ENCODE results near the gene OOEP. TPM values are rescaled to one million over a fixed set of nuclear protein-coding genes. Genes with fewer than 3 reads are reported as not detected.

Gene OOEP
- total RNA-seq, 1 experiment from 2014 or later = not detected

GRCh38 chr6:73364549-73364948 is 5.1 kb downstream of the OOEP start:
- no peak for DNase-seq (ENCODE audit: low spot score)

- DNase-seq (ENCODE audit: low spot score) = no peak
Observed at GRCh38 chr6:73364121-73364520, 5.6 kb downstream of the OOEP start.

GRCh38 chr6:73363537-73363875 is 6.2 kb downstream of the OOEP start:
- no peak for DNase-seq (ENCODE audit: low spot score)

- no peak for DNase-seq (ENCODE audit: low spot score)
Observed at GRCh38 chr6:73362869-73363536, 6.7 kb downstream of the OOEP start.

- DNase-seq (ENCODE audit: low spot score) = no peak
Observed at GRCh38 chr6:73362358-73362757, 7.3 kb downstream of the OOEP start, which contains the start of gene KHDC3L. Gene KHDC3L (plus strand): TSS chr6:73362658. CDS start chr6:73362730, 72 bp downstream.

GRCh38 chr6:73353636-73354593 is 15.8 kb downstream of the OOEP start, which contains the start of gene DPPA5:
Gene DPPA5 (minus strand): TSS chr6:73354276. CDS start chr6:73354225, 51 bp downstream.
- DNase-seq (ENCODE audit: low spot score) = no peak

GRCh38 chr6:73349311-73349710 is 20.4 kb downstream of the OOEP start:
- no peak for DNase-seq (ENCODE audit: low spot score)

GRCh38 chr6:73348550-73349204 is 21.0 kb downstream of the OOEP start:
- DNase-seq (ENCODE audit: low spot score) = no peak

GRCh38 chr6:73343164-73343563 is 26.5 kb downstream of the OOEP start:
- DNase-seq (ENCODE audit: low spot score) = no peak

- DNase-seq (ENCODE audit: low spot score) = no peak
Observed at GRCh38 chr6:73342174-73342573, 27.5 kb downstream of the OOEP start.

- no peak for DNase-seq (ENCODE audit: low spot score)
Observed at GRCh38 chr6:73341335-73341734, 28.4 kb downstream of the OOEP start.

- DNase-seq (ENCODE audit: low spot score) = no peak
Observed at GRCh38 chr6:73340048-73340447, 29.6 kb downstream of the OOEP start.

- DNase-seq (ENCODE audit: low spot score) = no peak
Observed at GRCh38 chr6:73339340-73339739, 30.4 kb downstream of the OOEP start.

GRCh38 chr6:73329201-73329600 is 40.5 kb downstream of the OOEP start:
- DNase-seq (ENCODE audit: low spot score) = no peak

- no peak for DNase-seq (ENCODE audit: low spot score)
Observed at GRCh38 chr6:73328790-73329189, 40.9 kb downstream of the OOEP start.

GRCh38 chr6:73325656-73326055 is 44.0 kb downstream of the OOEP start:
- DNase-seq (ENCODE audit: low spot score) = no peak

- no peak for DNase-seq (ENCODE audit: low spot score)
Observed at GRCh38 chr6:73323323-73323722, 46.4 kb downstream of the OOEP start.

Small RNA genes within 50 kb of the gene (small RNA-seq; reads per million reads assigned to genes)
- gene RPL39P3 = 5.0 reads per million, percentile 83 among the genes with 10 or more reads in this experiment

Other genes with a start within 250 kb of the OOEP start
- gene KHDC1L, start 144.4 kb downstream of the OOEP start, total RNA-seq (2014; rRNA removed; shearing (Covaris generic)) = not detected in 2 replicates
- not detected in 2 replicates for gene KHDC1, start 106.7 kb downstream of the OOEP start, total RNA-seq (2014; rRNA removed; shearing (Covaris generic))
- not detected in 2 replicates for gene DPPA5, start 15.6 kb downstream of the OOEP start, total RNA-seq (2014; rRNA removed; shearing (Covaris generic))
- gene KHDC3L, start 7.2 kb downstream of the OOEP start, total RNA-seq (2014; rRNA removed; shearing (Covaris generic)) = not detected in 2 replicates
- gene DDX43, start 24.9 kb upstream of the OOEP start, total RNA-seq (2014; rRNA removed; shearing (Covaris generic)) = not detected in 2 replicates
- 20.0 and 21.4 TPM in 2 replicates for gene CGAS, start 82.4 kb upstream of the OOEP start, total RNA-seq (2014; rRNA removed; shearing (Covaris generic))
- gene MTO1, start 91.8 kb upstream of the OOEP start, total RNA-seq (2014; rRNA removed; shearing (Covaris generic)) = 17.0 and 18.7 TPM in 2 replicates
- 7,514 and 7,960 TPM in 2 replicates for gene EEF1A1, start 151.1 kb upstream of the OOEP start, total RNA-seq (2014; rRNA removed; shearing (Covaris generic))